K562 (cell line): Measurements from ENCODE around the gene PPP6R1. TPM values are rescaled to one million over a fixed set of nuclear protein-coding genes. Genes with fewer than 3 reads are reported as not detected.

Experiments
- BACH1 ChIP-seq: fragments of 200-800 bp; sonication (Bioruptor generic); IDR thresholded peaks from 2 replicates; pipeline ENCODE4 v1.6.1; 2016; ENCODE audit warnings: missing genetic modification characterization, missing compliant biosample characterization
- BRF1 ChIP-seq: IDR thresholded peaks from 3 replicates; pipeline ENCODE4 v1.6.1; 2011; ENCODE audit warnings: borderline replicate concordance, mild to moderate bottlenecking; ENCODE audit not compliant: insufficient read length; ENCODE audit errors: extremely low read depth
- MCM2 ChIP-seq: fragments of 450-650 bp; IDR thresholded peaks from 2 replicates; pipeline ENCODE4 v1.6.1; 2017; ENCODE audit warnings: low read depth, mild to moderate bottlenecking
- NFRKB ChIP-seq: fragments of 450-650 bp; IDR thresholded peaks from 2 replicates; pipeline ENCODE4 v1.6.1; 2016; ENCODE audit warnings: low read depth
- NR3C1 ChIP-seq: sonication (generic); formaldehyde crosslinking; IDR thresholded peaks from 2 replicates; pipeline ENCODE4 v1.8.1; 2022; ENCODE audit warnings: missing genetic modification reagents
- PATZ1 ChIP-seq: fragments of 250-450 bp; sonication (Bioruptor Pico); IDR thresholded peaks from 2 replicates; pipeline ENCODE4 v1.5.0; 2020; ENCODE audit warnings: mild to moderate bottlenecking, borderline replicate concordance
- POLR2AphosphoS2 ChIP-seq: IDR thresholded peaks from 2 replicates; pipeline ENCODE4 v1.6.1; 2012; ENCODE audit warnings: low read length, improper control_type of control experiment
- PRDM10 ChIP-seq: fragments of 450-650 bp; IDR thresholded peaks from 2 replicates; pipeline ENCODE4 v1.6.1; 2018; ENCODE audit not compliant: partially characterized antibody
- RAD51 ChIP-seq: fragments of 450-650 bp; IDR thresholded peaks from 2 replicates; pipeline ENCODE4 v1.7.1; 2016; ENCODE audit warnings: low read depth, mild to moderate bottlenecking, borderline replicate concordance
- SREBF2 ChIP-seq: sonication (generic); formaldehyde crosslinking; IDR thresholded peaks from 2 replicates; pipeline ENCODE4 v1.4.0; 2020; ENCODE audit warnings: mild to moderate bottlenecking, missing genetic modification reagents
- UBTF ChIP-seq, 2 experiments: IDR thresholded peaks; 2 replicates each; pipeline ENCODE4 v1.6.1; 2012; ENCODE audit warnings: improper control_type of control experiment in 2 of 2, low read depth in 2 of 2, low read length in 2 of 2, borderline replicate concordance in 1 of 2
- ZBTB12 ChIP-seq: fragments of 250-450 bp; sonication (Bioruptor Pico); IDR thresholded peaks from 2 replicates; pipeline ENCODE4 v1.4.0; 2020
- ZNF324 ChIP-seq: fragments of 250-450 bp; sonication (Bioruptor Pico); IDR thresholded peaks from 2 replicates; pipeline ENCODE4 v1.4.0; 2020; ENCODE audit warnings: mild to moderate bottlenecking
- ZNF347 ChIP-seq: fragments of 450-650 bp; formaldehyde crosslinking; IDR thresholded peaks from 2 replicates; pipeline ENCODE4 v1.4.0; 2020; ENCODE audit warnings: low read depth, mild to moderate bottlenecking, moderate library complexity
- ZNF780A ChIP-seq: fragments of 250-450 bp; sonication (Bioruptor Pico); IDR thresholded peaks from 2 replicates; pipeline ENCODE4 v1.5.0; 2021; ENCODE audit warnings: mild to moderate bottlenecking
- ZNF785 ChIP-seq: fragments of 250-450 bp; sonication (Bioruptor Pico); IDR thresholded peaks from 2 replicates; pipeline ENCODE4 v1.4.0; 2020; ENCODE audit warnings: mild to moderate bottlenecking
- polyA plus RNA-seq, 8 experiments: library from polyadenylated mRNA; depleted of rRNA in 4 of 8; stranded (reverse) in 5 of 8; unstranded in 3 of 8; fragments of >200 nt; fragmentation: Nextera tagmentation in 2 of 8; fragmentation: Illumina TruSeq in 1 of 8; extraction: Ambion mirVana in 2 of 8; extraction: Trizol in 1 of 8; gene quantifications; 2 replicates each; pipeline versions ENCODE4 v1.2.1 to v1.2.3, GENCODE V29; 2011 to 2014; ENCODE audit warnings: inconsistent platforms in 1 of 8, missing spikeins in 1 of 8
- total RNA-seq, 7 experiments: library from RNA; depleted of rRNA in 6 of 7; stranded (reverse); fragments of >200 nt in 6 of 7; fragmentation: Illumina TruSeq in 2 of 7; extraction: Trizol in 2 of 7; gene quantifications; 2 replicates each; pipeline versions ENCODE4 v1.2.1 to v1.2.3, GENCODE V29; 2011 to 2021; ENCODE audit warnings: low replicate concordance in 1 of 7

The PPP6R1 gene
- total and polyA plus RNA-seq, 9 of the 15 experiments (the other 6 are each of a cell fraction or from before 2014, with no cell fraction given) = 0.48 to 135 (median 37.2) TPM

- TF ChIP-seq SREBF2 (CRISPR knock-in tag) (no peak), MCM2 (no peak), BRF1 (no peak), ZNF324 (no peak), BACH1 (tag) (no peak), PRDM10 (peak; percentile 17), NR3C1 (CRISPR knock-in tag) (no peak), POLR2AphosphoS2 (no peak; the same call in 1 of the 2 replicates), ZNF347 (CRISPR knock-in tag) (no peak), ZNF785 (no peak), RAD51 (no peak), PATZ1 (CRISPR knock-in tag) (no peak), ZBTB12 (CRISPR knock-in tag) (no peak), ZNF780A (CRISPR knock-in tag) (no peak), NFRKB (no peak), UBTF (IDR thresholded peaks at IDR 0.05; ENCODE audit: borderline replicate concordance in 1 of 2, low read depth in 2 of 2, low read length in 2 of 2) (peak in 1 of 2 experiments; percentile 79; a peak in 2 of 4 replicates)
These were observed 51.9 kb downstream of the PPP6R1 start (continued) for GRCh38 chr19:55206664-55207500.
